H9 (cell line): ENCODE data around the gene TFEB. TPM values are rescaled to one million over a fixed set of nuclear protein-coding genes. Genes with fewer than 3 reads are reported as not detected.

Source experiments
- DNase-seq: peaks from one replicate; pipeline ENCODE4 v3.0.0-alpha.2; 2017
- H2AFZ ChIP-seq: one replicate; pipeline ENCODE4 v1.6.1; 2013; ENCODE audit warnings: mild to moderate bottlenecking, low read length, control low read depth, moderate library complexity
- H2AK5ac ChIP-seq: 2 replicates; pipeline ENCODE4 v1.6.1; 2013; ENCODE audit warnings: low read length, control low read depth, mixed read lengths; ENCODE audit not compliant: insufficient read length
- H2BK120ac ChIP-seq: one replicate; pipeline ENCODE4 v1.6.1; 2013; ENCODE audit warnings: low read depth, mild to moderate bottlenecking, low read length, control low read depth, inconsistent platforms; ENCODE audit not compliant: poor library complexity, severe bottlenecking
- H2BK12ac ChIP-seq: 2 replicates; pipeline ENCODE4 v1.6.1; 2013; ENCODE audit warnings: low read length, control low read depth, mixed read lengths, low read depth; ENCODE audit not compliant: insufficient read length
- H2BK15ac ChIP-seq: 2 replicates; pipeline ENCODE4 v1.6.1; 2013; ENCODE audit warnings: low read depth, low read length, control low read depth
- H2BK20ac ChIP-seq: one replicate; pipeline ENCODE4 v1.6.1; 2013; ENCODE audit warnings: low read depth, mild to moderate bottlenecking, low read length, control low read depth, inconsistent platforms; ENCODE audit not compliant: poor library complexity, severe bottlenecking
- H2BK5ac ChIP-seq: 2 replicates; pipeline ENCODE4 v1.6.1; 2013; ENCODE audit warnings: low read length, control low read depth, mixed read lengths; ENCODE audit not compliant: insufficient read length
- H3K14ac ChIP-seq: 2 replicates; pipeline ENCODE4 v1.6.1; 2013; ENCODE audit warnings: low read length, control low read depth; ENCODE audit not compliant: insufficient read depth
- H3K18ac ChIP-seq: 2 replicates; pipeline ENCODE4 v1.6.1; 2013; ENCODE audit warnings: low read depth, mild to moderate bottlenecking, mixed read lengths, low read length, control low read depth; ENCODE audit not compliant: insufficient read length
- H3K23ac ChIP-seq: 2 replicates; pipeline ENCODE4 v1.6.1; 2013; ENCODE audit warnings: low read length, control low read depth, mixed read lengths, low read depth; ENCODE audit not compliant: insufficient read length
- H3K23me2 ChIP-seq: 2 replicates; pipeline ENCODE4 v1.6.1; 2013; ENCODE audit warnings: low read depth, mild to moderate bottlenecking, mixed read lengths, low read length, control low read depth; ENCODE audit not compliant: insufficient read length, poor library complexity, severe bottlenecking
- H3K27ac ChIP-seq: 2 replicates; pipeline ENCODE4 v1.5.1; 2013; ENCODE audit warnings: low read length, control low read depth, mixed read lengths, low read depth; ENCODE audit not compliant: insufficient read length
- H3K27me3 ChIP-seq: 2 replicates; pipeline ENCODE4 v1.6.1; 2013; ENCODE audit warnings: low read length, control low read depth, inconsistent platforms; ENCODE audit not compliant: insufficient read depth
- H3K4ac ChIP-seq: 2 replicates; pipeline ENCODE4 v1.6.1; 2013; ENCODE audit warnings: low read depth, mild to moderate bottlenecking, control low read depth, inconsistent platforms, low read length, moderate library complexity
- H3K4me1 ChIP-seq: 2 replicates; pipeline ENCODE4 v1.6.1; 2013; ENCODE audit warnings: low read length, control low read depth, inconsistent platforms; ENCODE audit not compliant: insufficient read depth
- H3K4me2 ChIP-seq: 2 replicates; pipeline ENCODE4 v1.6.1; 2013; ENCODE audit warnings: low read length, control low read depth, mixed read lengths; ENCODE audit not compliant: insufficient read length, insufficient read depth
- H3K56ac ChIP-seq: 2 replicates; pipeline ENCODE4 v1.6.1; 2013; ENCODE audit warnings: low read depth, mild to moderate bottlenecking, mixed read lengths, low read length, control low read depth; ENCODE audit not compliant: insufficient read length
- H3K79me1 ChIP-seq: 2 replicates; pipeline ENCODE4 v1.6.1; 2013; ENCODE audit warnings: low read depth, mild to moderate bottlenecking, moderate library complexity, low read length, control low read depth, inconsistent platforms; ENCODE audit not compliant: insufficient read depth, poor library complexity, severe bottlenecking
- H3K79me2 ChIP-seq: 2 replicates; pipeline ENCODE4 v1.6.1; 2013; ENCODE audit warnings: low read length, control low read depth, inconsistent platforms; ENCODE audit not compliant: insufficient read depth
- H3K9ac ChIP-seq: 2 replicates; pipeline ENCODE4 v1.6.1; 2013; ENCODE audit warnings: low read length, control low read depth, mixed read lengths; ENCODE audit not compliant: insufficient read length; ENCODE audit errors: extremely low read depth
- H3K9me3 ChIP-seq: one replicate; pipeline ENCODE4 v1.6.1; 2013; ENCODE audit warnings: low read depth, low read length, inconsistent platforms; ENCODE audit not compliant: control insufficient read depth
- H3T11ph ChIP-seq: one replicate; pipeline ENCODE4 v1.6.1; 2013; ENCODE audit warnings: mild to moderate bottlenecking, low read length, control low read depth, inconsistent platforms
- H4K20me1 ChIP-seq: one replicate; pipeline ENCODE4 v1.6.1; 2013; ENCODE audit not compliant: control insufficient read depth, insufficient read length, insufficient read depth
- H4K5ac ChIP-seq: 2 replicates; pipeline ENCODE4 v1.6.1; 2013; ENCODE audit warnings: low read depth, mild to moderate bottlenecking, mixed read lengths, low read length, control low read depth; ENCODE audit not compliant: insufficient read length
- H4K8ac ChIP-seq: replicated peaks from 2 replicates; pipeline ENCODE4 v1.6.1; 2013; ENCODE audit warnings: low read length, control low read depth, mixed read lengths, low read depth; ENCODE audit not compliant: insufficient read length
- H4K91ac ChIP-seq: 2 replicates; pipeline ENCODE4 v1.6.1; 2013; ENCODE audit warnings: low read depth, mild to moderate bottlenecking, moderate library complexity, mixed read lengths, low read length, control low read depth; ENCODE audit not compliant: insufficient read length
- H3K27ac Mint-ChIP-seq, 3 experiments: 2 replicates in 2 of 3; 3 replicates in 1 of 3; pipeline ENCODE4 v1.8.0; 2020 to 2021; ENCODE audit warnings: mixed read lengths in 3 of 3, mild to moderate bottlenecking in 1 of 3, moderate library complexity in 1 of 3
- H3K27me3 Mint-ChIP-seq: 2 replicates; pipeline ENCODE4 v1.8.0; 2021; ENCODE audit warnings: low read depth, mild to moderate bottlenecking, moderate library complexity, mixed read lengths
- H3K36me3 Mint-ChIP-seq, 3 experiments: 2 replicates in 2 of 3; 3 replicates in 1 of 3; pipeline ENCODE4 v1.8.0; 2020 to 2021; ENCODE audit warnings: low read depth in 3 of 3, mixed read lengths in 3 of 3; ENCODE audit not compliant: insufficient read depth in 1 of 3
- H3K4me1 Mint-ChIP-seq, 2 experiments: 2 replicates each; pipeline ENCODE4 v1.8.0; 2020; ENCODE audit warnings: mixed read lengths in 2 of 2
- H3K4me3 Mint-ChIP-seq, 2 experiments: 2 replicates in 1 of 2; 3 replicates in 1 of 2; pipeline ENCODE4 v1.8.0; 2020 to 2021; ENCODE audit warnings: mild to moderate bottlenecking in 2 of 2, mixed read lengths in 2 of 2, moderate library complexity in 1 of 2
- H3K9me3 Mint-ChIP-seq, 2 experiments: 2 replicates in 1 of 2; 3 replicates in 1 of 2; pipeline ENCODE4 v1.8.0; 2020; ENCODE audit warnings: mild to moderate bottlenecking in 2 of 2, mixed read lengths in 2 of 2, moderate library complexity in 1 of 2
- WGBS: extraction: QIAGEN DNeasy Blood & Tissue Kit; methylation state at CpG from one replicate; pipeline ENCODE4 v1.1.7; 2013; ENCODE audit warnings: missing lambda C conversion rate, low lambda C conversion rate, mixed read lengths; ENCODE audit not compliant: insufficient read length; ENCODE audit errors: extremely low coverage; 5-methylcytosine and 5-hydroxymethylcytosine counted together
- total RNA-seq: library from RNA; stranded (reverse); gene quantifications from 2 replicates; pipeline ENCODE4 v1.2.1, GENCODE V29; 2021
- TF ChIP-seq, protein P1 (sequence below): fragments of 200-600 bp; sonication (generic); conservative IDR thresholded peaks from 3 replicates; pipeline ENCODE4 v1.8.0; 2021; ENCODE audit warnings: antibody characterized with exemption, mild to moderate bottlenecking

TFEB gene
- total RNA-seq, 1 experiment from 2014 or later, result 1.2 TPM

GRCh38 chr6:41757931-41758640 is 22.7 kb upstream of the TFEB start:
- no peak overlapping the region for H2BK20ac ChIP-seq
- Mint-ChIP-seq H3K27ac (peak overlapping the region in 1 of 3 experiments; percentile 31; a peak in 1 of 7 replicates), H3K27me3 (peaks cover 14% of the 10 kb centered on the region), H3K4me1 (peaks cover 5 to 9% of the 10 kb centered on the region in 2 experiments; a peak in 3 of 4 replicates), H3K36me3 (no peaks in the 10 kb centered on the region), H3K9me3 (no peaks in the 10 kb centered on the region), H3K4me3 (no peak overlapping the region)
- H3K4me1 ChIP-seq, result no peaks in the 10 kb centered on the region
- no peak overlapping the region for H4K5ac ChIP-seq
- no peak overlapping the region for H3K14ac ChIP-seq
- no peak overlapping the region for H4K91ac ChIP-seq
- no peaks in the 10 kb centered on the region for H3K79me1 ChIP-seq
- no peak overlapping the region for H4K8ac ChIP-seq
- no peak overlapping the region for H3K23ac ChIP-seq
- no peak for DNase-seq
- no peak overlapping the region for H3K9ac ChIP-seq
- no peak overlapping the region for H3K27ac ChIP-seq
- H2BK5ac ChIP-seq, result no peak overlapping the region
- no peak overlapping the region for H2BK15ac ChIP-seq
- no peak overlapping the region for H3K4me2 ChIP-seq
- H3T11ph ChIP-seq, result no peak overlapping the region
- no peak overlapping the region for H2BK12ac ChIP-seq
- no peaks in the 10 kb centered on the region for H3K23me2 ChIP-seq
- no CpG with 5 or more reads among the region's 8 CpGs for WGBS
- TF ChIP-seq, protein P1, sequence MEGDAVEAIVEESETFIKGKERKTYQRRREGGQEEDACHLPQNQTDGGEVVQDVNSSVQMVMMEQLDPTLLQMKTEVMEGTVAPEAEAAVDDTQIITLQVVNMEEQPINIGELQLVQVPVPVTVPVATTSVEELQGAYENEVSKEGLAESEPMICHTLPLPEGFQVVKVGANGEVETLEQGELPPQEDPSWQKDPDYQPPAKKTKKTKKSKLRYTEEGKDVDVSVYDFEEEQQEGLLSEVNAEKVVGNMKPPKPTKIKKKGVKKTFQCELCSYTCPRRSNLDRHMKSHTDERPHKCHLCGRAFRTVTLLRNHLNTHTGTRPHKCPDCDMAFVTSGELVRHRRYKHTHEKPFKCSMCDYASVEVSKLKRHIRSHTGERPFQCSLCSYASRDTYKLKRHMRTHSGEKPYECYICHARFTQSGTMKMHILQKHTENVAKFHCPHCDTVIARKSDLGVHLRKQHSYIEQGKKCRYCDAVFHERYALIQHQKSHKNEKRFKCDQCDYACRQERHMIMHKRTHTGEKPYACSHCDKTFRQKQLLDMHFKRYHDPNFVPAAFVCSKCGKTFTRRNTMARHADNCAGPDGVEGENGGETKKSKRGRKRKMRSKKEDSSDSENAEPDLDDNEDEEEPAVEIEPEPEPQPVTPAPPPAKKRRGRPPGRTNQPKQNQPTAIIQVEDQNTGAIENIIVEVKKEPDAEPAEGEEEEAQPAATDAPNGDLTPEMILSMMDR, result no peak
- H3K18ac ChIP-seq, result no peak overlapping the region
- no peaks in the 10 kb centered on the region for H3K9me3 ChIP-seq
- no peaks in the 10 kb centered on the region for H3K27me3 ChIP-seq
- H2AK5ac ChIP-seq, result no peak overlapping the region
- H3K4ac ChIP-seq, result no peak overlapping the region
- no peak overlapping the region for H2AFZ ChIP-seq
- no peaks in the 10 kb centered on the region for H4K20me1 ChIP-seq
- H3K56ac ChIP-seq, result no peak overlapping the region
- no peaks in the 10 kb centered on the region for H3K79me2 ChIP-seq
- no peak overlapping the region for H2BK120ac ChIP-seq
